GM18508 (cell line): Measurements from ENCODE around the gene ADAMTS12.

Source experiments
- ATAC-seq: cut with Tn5 transposase; IDR thresholded peaks from one replicate; pipeline ENCODE4 v1.9.1; 2021; ENCODE audit warnings: moderate number of reproducible peaks; ENCODE audit not compliant: insufficient read depth, unreplicated experiment

The ADAMTS12 gene

DNA sequence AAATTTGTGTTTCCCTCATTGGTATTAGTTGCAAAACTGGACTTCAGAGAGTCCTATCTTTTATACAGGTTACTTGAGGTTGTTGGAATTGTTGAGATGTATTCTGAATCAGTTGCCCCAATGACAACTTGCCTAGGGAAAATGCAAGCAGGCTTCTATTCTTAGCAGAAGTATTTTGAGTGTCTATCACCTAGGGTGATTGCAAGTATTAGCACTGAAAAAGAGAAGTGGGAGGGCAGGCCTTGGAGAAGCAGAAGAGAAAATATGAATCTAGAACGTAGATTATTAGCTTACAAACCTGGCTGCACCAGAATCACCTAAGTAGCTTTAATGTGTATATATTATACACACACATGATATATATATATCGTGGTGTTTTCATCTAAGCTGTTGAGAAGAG, 43.2 kb downstream of the ADAMTS12 start:
- no peak for ATAC-seq

DNA sequence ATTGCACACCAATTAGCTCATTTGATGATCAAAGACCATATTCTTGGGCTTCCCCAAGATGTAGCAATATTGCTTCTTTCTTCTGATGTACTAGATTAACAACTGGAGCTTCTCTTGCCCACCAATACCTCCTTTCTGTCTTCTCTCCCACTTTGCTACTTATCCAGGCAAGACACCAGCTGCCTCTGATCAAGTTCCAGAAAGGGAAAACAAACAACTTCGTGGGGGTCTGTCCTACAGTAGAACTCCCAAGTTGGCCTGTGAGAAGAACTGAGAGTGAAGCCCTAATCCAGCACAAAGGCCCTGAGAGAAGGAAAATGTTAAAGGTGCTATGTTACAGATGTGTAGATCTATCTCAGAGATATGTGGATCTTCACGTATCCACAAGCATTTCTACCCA, 44.9 kb downstream of the ADAMTS12 start:
- no peak for ATAC-seq

DNA sequence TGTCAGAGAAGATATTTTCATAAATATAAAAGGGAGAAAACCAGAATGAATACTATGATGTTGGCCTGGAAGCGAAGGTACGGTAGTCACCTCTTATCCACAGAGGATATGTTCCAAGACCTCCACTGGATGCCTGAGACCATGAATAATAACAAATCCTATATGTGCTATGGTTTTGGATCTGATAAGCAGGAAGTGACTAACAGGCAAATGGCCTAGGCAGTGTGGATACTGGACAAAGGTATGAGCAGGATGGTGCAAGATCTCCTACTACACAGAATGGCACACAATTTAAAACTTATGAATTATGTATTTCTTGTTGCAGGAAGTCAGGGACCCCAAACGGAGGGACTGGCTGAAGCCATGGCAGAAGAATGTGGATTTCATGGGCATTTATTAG, 48.2 kb downstream of the ADAMTS12 start:
- no peak for ATAC-seq

DNA sequence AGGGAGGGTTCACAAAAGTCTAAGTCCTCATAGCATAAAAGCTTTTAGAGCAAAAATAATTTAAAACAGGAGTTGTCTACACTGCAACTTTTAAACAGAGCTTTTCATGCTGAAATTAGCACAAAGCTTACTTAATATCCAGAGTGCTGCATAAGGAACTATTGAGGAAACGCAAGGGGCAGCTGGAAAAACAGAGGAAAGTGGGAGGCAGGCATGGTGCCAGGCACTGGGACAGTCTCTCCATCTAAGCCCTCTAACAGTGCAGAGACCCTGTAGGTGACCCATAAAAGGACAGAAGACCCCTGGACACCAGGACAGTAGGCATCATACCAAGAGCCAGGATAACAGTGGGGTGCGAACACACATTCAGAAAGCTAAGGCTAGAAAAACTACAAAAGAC, 49.3 kb downstream of the ADAMTS12 start:
- ATAC-seq: no peak

DNA sequence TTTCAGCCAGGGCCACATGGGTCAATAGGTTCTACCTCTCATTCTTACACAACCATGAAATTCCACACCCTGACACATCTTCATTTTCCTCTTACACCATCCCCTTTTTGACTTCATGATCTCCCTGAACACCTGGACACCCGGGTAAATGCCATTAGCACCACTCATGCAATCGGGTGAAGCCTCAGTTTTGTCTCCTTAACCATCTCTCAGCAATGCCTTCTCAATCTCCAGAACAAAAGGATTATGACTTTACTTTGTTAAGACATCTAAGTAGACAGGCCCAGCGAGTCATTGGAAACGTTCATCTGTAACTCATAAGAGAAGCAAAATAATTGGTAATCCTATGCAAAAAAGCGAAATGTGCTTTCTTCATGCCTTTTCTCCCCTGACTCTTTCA, 49.9 kb downstream of the ADAMTS12 start:
- no peak for ATAC-seq

DNA sequence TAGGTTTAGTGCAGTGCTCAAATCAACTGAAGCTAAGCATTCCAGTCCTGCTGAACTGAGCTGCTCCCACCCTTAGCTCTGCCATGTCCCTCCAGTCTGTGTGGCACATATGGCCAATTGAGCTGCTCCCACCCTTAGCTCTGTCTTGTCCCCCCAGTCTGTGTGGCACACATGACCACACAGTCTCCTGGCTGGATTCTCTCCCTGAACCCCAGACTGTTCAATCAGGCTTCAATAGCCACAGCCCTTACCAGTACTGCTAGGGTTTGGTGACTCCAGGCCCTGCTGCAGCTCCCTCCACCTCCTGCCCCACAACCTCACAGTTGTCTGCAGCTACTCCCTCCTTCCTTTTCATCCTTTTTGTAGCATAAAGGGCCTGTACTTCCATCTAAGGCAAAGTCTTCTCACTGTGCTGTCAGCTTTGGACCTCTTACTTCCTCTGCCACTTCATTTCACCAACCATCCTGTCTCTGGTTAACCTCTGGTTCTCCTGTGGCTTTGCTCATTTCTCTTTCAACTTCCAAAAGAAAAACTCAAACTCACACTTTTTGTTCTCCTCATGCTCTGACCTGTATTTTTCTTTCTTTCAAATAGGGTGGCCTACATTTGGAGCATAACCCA, 50.8 kb downstream of the ADAMTS12 start:
- peak; percentile 73 for ATAC-seq

DNA sequence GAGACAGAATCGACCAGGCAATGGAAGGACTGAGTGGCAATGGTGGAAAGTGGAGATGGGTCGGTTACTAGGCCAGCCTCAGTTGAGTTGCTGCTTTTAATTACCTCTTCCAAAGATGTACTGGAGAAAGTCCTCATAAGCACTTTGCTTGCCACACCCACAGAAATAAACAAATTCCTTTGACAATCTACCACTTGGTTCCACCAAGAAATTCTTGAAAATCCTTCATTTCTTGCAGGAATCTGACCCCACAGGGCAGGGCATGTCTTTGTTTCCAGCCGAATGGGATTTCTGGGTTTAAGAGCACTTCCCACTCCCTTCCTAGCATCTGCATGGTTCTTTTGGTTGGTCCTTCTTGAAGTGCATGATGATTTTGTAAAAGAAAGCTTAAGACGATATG, 54.5 kb downstream of the ADAMTS12 start:
- ATAC-seq: no peak

DNA sequence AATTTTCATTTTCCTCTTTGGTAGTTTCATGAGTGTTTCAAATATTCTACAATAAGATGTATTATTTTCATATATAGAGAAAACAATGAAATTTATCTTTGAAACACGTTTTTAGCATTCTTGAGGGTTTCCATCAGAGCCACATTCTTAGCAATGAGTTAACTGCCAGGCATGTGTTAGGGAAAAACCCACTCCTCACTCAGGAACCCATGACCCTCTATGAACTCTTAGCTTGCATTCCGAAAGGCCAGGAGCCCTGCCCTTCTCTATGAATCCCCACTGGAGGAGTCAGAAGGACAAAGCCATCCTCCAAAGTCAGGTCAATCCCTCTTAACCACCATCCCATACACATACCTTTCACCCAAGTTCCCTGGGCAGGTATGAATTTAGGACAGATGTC, 57.5 kb downstream of the ADAMTS12 start:
- ATAC-seq: no peak

DNA sequence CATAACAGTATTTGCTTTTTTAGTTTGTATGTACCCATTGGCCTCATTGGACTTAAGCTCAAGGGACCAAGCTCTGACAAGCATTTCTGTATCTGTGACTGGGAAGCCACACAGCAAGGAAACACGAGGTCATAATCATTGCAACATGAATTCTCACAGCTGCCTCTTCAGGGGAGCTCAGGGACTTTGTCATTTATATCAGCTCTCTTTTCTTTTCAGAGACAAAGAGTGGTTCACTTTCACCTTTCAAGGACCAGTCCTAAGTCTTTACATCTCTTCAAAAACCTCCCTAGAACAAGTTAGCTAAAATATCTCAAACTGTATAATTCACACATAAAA, 58.6 kb downstream of the ADAMTS12 start:
- no peak for ATAC-seq

DNA sequence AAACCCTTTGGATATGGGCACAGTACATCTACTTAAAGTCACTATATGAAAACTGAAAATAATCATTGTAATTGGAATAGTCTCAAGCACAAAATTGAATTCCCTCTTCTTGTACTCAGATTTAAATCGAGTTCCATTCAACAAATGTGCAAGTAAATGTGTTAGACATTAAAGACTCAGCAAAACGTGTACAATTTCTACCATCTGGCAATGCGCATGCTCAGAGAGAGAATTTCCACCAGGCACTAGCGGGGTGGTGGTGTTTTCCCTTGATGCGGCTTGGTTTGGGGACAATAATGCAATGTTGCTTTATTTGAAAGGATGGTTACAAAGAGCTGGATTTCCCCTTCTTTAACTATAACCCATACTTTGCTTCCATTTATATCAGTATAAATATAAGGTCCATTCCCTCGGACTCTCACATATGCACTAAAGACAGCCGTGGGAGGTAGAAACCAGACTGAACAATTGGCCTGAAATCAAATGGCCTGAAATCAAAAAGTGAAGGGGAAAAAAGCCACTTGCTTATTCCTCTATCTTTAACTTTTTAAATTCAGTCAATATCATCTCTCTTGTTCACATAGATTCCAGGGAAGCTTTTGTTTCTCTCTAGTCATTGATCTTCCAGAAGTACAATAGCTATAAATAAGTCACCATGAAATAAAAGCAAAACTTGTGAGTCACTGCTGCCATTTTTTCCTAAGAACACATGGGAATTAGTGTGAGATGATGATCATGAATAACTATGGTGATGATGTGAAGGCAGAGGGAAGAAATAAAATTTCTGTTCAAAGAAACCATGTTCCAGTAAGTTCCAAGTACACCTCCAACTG, 59.2 kb downstream of the ADAMTS12 start:
- no peak for ATAC-seq

DNA sequence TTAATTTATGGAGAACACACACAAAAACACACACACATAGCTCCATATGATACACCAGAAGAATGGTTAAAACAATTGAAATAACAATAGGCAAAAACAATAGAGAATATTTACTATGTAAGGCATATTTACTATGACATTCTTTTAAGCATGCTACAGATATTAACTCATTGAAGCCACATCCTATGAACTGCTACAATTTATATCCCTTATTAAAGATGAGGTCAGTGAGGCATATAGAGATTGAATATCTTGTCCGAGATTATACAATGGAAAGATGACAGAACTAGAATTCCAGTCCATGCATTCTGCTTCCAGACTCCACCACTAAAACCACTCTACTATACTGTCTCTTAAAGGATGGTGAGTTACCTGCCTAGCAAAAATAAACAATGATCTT, 60.7 kb downstream of the ADAMTS12 start:
- no peak for ATAC-seq

DNA sequence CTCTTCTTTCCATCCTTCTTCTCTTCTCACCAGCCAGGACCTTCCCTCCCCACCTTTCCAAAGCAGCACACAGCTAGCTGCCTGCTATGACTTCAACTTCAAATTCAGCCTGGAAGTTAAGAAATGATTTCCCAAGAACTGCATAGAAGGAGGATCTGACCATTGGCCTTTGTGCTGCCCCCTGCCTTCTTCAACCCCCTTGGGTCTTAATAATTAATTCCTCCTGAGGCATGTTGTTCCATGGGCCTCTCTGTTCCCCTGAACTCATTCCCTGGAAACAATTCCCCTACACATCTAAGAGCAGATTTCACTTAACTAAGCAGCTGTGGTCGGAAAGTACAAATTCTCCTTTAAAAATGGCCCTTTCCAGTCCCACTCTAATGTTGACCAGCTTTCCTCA, 62.4 kb downstream of the ADAMTS12 start:
- no peak for ATAC-seq

DNA sequence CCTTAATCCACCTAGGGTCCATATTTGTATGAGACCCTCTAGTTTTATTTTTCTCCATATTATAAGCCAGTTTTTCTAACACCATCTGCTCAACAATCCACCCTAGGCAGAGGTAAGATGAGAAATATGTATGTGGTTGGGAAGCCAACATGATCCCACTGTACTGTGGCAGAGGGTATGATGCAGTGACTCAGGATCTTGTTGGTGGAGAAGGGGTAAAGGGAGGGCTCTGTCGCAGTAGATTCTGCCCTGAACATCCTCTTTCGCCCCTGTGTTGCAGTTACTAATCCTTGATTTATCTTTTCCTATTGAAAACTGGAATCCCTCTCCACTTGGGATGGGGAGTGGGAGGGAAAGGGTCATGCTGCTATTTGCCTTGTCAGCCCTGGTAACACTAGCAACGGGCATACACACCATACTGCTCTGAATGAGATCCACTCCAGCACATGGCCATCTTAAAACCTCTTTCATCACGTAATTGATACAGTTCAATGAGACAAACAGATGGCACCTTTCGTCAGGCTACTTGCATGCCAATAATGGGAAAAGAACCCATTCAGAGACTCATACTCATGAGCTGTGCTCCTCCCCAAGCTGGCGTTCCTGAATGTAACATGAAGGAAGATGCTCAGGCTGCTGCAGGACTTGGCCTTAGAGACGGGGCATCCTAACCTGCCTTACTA, 63.0 kb downstream of the ADAMTS12 start:
- ATAC-seq: no peak

DNA sequence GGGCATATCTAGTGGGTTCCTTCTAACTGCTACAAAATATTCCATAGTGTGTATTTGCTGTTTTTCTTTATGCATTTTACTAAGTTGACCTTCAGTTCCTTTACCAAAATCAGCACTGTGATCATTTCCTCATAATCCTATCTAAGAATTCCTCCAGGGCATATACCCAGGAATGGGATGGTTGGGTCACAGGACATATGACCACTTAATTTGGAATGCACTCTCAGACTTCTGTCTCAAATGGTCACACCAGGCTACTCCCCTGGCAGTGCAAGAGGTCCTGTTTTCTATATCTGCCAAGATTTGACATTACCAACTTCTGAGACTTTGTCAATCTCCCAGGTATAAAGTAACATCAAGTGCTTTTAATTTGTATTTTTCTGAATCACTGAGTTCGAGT, 63.9 kb downstream of the ADAMTS12 start:
- no peak for ATAC-seq

DNA sequence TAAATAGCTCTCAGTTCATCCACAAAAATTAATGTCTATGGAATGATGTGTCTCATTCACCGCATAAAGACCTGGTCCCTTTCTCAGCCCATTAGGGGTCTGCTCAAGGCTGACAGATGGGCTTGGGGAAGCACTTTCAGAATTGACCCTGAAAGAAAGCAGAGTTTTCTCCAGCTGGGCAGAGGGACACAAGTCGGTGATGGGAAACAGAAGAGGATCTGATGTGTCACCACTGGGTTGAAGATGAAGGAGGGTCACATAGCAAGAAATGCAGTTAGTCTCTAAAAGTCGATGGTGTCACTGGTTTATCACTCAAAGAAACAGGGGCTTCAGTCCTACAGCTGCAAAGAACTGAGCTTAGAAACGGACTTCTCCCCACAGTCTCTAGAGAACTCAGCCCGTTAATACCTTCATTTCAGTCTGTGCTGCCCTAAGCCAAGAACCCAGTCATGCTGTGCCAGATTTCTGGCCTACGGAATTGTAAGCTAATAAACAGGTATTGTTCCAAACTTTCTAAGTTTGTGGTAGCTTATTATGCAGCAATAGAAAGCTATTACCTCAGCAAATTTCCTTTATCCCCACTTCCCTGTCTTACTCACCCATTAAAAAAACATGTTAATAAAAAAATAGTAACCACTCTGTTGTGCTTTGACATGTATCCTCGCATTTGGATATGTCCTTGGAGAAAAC, 64.6 kb downstream of the ADAMTS12 start:
- ATAC-seq: no peak

DNA sequence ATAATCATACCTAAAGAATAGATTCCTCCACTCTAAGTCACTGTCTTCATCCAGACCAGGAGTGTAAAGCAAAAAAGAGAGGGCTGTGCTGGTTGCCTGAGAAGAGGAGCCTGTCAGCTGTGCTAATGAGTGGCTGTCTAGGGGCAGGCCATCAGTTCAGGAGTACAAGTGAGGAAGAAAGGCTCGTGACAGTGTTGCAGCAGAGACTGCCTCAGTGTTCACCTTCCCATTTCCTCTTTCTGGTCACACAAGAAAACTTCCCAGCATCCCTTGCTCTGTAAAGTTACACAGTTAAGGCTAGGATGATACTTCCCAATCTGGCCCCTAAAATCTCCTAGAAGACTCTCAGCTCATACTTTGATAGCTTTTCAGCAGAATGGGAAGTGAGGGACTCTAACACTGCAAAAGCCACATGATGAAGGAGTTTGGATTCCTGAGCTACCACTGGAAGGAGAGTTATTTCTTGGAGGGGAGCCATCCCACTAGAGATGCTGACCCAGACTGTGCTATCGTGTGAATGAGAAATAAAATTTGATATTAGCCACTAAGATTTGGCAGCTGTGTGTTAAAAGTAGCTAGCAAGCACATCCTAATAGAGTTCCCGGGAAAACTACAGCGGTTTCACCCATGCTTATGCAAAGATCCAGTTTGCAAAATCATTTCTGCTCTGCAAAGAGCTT, 67.1 kb downstream of the ADAMTS12 start:
- peak; percentile 63 for ATAC-seq

DNA sequence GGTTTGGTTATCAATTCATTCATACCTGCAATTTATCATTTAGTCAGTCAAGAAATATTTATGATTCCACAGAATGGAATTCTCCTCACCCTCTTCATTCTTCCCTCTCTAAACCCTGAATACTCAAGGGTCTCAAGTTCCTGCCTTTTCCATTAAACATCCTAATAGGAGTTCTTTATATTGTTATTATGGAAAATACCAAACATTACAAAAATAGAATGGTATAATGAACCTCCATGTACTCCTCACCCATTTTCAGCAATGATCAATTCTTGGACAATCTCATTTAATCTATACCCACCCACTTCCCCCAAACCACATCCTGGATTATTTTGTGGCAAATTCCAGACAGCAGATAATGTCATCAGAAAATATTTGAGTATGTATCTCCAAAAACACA, 74.5 kb downstream of the ADAMTS12 start:
- no peak for ATAC-seq

DNA sequence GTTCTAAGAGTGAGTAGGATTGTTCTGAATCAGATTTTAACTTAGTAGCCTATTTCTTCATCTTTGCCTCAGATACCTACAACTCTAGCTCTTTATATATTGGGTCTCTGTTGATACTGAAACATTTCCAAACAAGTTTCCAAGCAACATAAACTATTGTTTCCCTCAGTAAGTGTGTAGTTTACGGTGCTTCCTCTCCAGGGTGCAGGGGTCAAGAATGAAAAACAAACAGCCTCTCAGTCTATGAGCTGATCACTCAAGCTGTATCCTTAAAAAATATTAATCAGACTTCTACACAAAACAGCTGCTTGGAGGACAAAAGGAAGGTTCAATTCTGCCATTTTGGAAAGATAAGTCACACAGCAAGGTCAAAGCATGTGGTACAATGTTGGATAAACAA, 75.0 kb downstream of the ADAMTS12 start:
- ATAC-seq: no peak

DNA sequence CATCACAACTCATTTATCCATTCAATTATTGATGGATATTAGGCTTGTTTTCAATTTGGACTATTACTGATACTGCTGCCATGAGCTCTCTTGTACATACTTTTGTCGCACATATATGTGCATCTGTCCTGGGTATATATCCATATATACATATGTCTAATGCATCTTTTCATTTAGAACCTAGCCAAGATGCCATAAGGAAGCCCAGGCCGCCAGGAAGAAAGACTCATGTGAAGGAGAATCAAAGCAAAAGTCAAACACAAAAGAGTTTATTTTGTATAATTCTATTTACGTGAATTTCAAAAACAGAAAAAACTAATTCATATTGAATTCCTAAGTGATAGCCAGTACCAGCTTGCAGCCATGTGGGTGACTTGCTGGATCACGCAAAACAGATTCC, 79.0 kb downstream of the ADAMTS12 start:
- no peak for ATAC-seq

DNA sequence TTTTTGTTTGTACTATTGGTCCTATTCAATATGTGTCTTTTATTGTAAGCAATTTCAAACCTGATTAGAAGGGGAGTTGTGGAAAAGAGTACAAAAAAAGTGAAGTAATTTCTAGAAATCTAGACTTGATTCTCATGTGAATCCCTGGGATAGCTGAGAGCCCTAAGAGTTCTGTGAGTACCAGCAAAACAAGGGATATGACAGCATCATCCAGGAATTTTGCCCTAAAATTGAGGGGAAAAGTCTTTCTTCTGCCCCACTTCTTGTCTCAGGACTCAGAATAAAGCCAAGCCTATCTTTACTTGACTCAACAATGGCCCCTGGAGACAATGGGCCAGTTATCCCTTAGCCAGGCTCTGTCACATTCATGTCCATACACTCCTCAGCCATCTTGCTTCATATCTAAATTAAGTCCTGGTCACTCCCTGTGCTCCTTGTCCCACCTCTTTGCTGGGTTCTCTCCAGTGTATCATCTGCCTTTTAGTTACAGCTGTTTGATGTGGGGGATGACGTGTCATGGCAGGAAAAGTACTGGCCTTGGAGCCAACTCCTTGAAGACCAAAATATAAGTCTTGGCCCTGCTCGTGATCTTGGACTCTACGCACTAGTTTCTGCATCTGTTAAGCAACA, 81.2 kb downstream of the ADAMTS12 start:
- ATAC-seq: no peak
